Fibroblast of lung (primary cell): ENCODE results near the gene ANO1. TPM values are rescaled to one million over a fixed set of nuclear protein-coding genes. Genes with fewer than 3 reads are reported as not detected.

Experiments used
- DNase-seq, 2 donors: peaks; one replicate each; pipeline versions ENCODE4 v3.0.0 to v3.0.0-alpha.2; 2010; ENCODE audit warnings: low read depth in 2 of 2
- H2AFZ ChIP-seq: 2 replicates; pipeline ENCODE4 v1.5.1; 2012; ENCODE audit warnings: low read length, control low read depth, inconsistent platforms
- H3K27ac ChIP-seq: 2 replicates; pipeline ENCODE4 v1.5.1; 2011; ENCODE audit warnings: low read length, control low read depth; ENCODE audit not compliant: insufficient read depth
- H3K27me3 ChIP-seq: 2 replicates; pipeline ENCODE4 v1.5.1; 2011; ENCODE audit warnings: mild to moderate bottlenecking, low read length; ENCODE audit not compliant: control insufficient read depth, insufficient read depth
- H3K36me3 ChIP-seq: 2 replicates; pipeline ENCODE4 v1.5.1; 2011; ENCODE audit warnings: low read length; ENCODE audit not compliant: control insufficient read depth, insufficient read depth
- H3K4me1 ChIP-seq: 2 replicates; pipeline ENCODE4 v1.5.1; 2011; ENCODE audit warnings: low read length; ENCODE audit not compliant: control insufficient read depth, insufficient read depth; ENCODE audit errors: extremely low read depth
- H3K4me2 ChIP-seq: 2 replicates; pipeline ENCODE4 v1.5.1; 2011; ENCODE audit warnings: low read length, control low read depth; ENCODE audit not compliant: insufficient read depth; ENCODE audit errors: extremely low read depth
- H3K4me3 ChIP-seq, 4 experiments: fragments of 200-600 bp in 1 of 4; sonication (generic) in 1 of 4; replicated peaks in 1 of 4; 2 replicates each; pipeline ENCODE4 v1.5.1; 2011 to 2016; ENCODE audit warnings: low read length in 4 of 4, low read depth in 3 of 4, mild to moderate bottlenecking in 3 of 4, control low read depth in 2 of 4, inconsistent platforms in 1 of 4, mixed read lengths in 1 of 4; ENCODE audit not compliant: insufficient read depth in 1 of 4; ENCODE audit errors: control extremely low read depth in 1 of 4
- H3K79me2 ChIP-seq: 2 replicates; pipeline ENCODE4 v1.5.1; 2012; ENCODE audit warnings: mild to moderate bottlenecking, low read length, inconsistent platforms; ENCODE audit not compliant: control insufficient read depth, insufficient read depth
- H3K9ac ChIP-seq: 2 replicates; pipeline ENCODE4 v1.5.1; 2011; ENCODE audit warnings: mild to moderate bottlenecking, low read length, control low read depth; ENCODE audit not compliant: insufficient read depth
- H3K9me3 ChIP-seq: 2 replicates; pipeline ENCODE4 v1.5.1; 2012; ENCODE audit warnings: low read depth, low read length; ENCODE audit not compliant: control insufficient read depth, insufficient read depth
- H4K20me1 ChIP-seq: 2 replicates; pipeline ENCODE4 v1.5.1; 2011; ENCODE audit warnings: low read length; ENCODE audit not compliant: control insufficient read depth, insufficient read depth; ENCODE audit errors: extremely low read depth
- EZH2 ChIP-seq: IDR thresholded peaks from 2 replicates; pipeline ENCODE4 v1.5.1; 2012; ENCODE audit warnings: low read length, control low read depth, mild to moderate bottlenecking; ENCODE audit errors: missing control alignments
- polyA plus RNA-seq, 2 donors: library from polyadenylated mRNA; depleted of rRNA in 1 of 2; stranded (reverse) in 1 of 2; unstranded in 1 of 2; fragments of >200 nt; gene quantifications; 2 replicates each; pipeline ENCODE4 v1.2.1, GENCODE V29; 2011 to 2012; ENCODE audit warnings: missing spikeins in 1 of 2
- total RNA-seq: library from RNA; depleted of rRNA; stranded (reverse); fragments of >200 nt; gene quantifications from 2 replicates; pipeline ENCODE4 v1.2.1, GENCODE V29; 2014
- TF ChIP-seq, protein P1 (sequence below), 2 donors: IDR thresholded peaks in 1 of 2; conservative IDR thresholded peaks in 1 of 2; 1 replicate in 1 of 2; 2 replicates in 1 of 2; pipeline ENCODE4 v1.5.1; 2011 to 2012; ENCODE audit warnings: low read length in 2 of 2, control low read depth in 1 of 2, inconsistent platforms in 1 of 2, low read depth in 1 of 2, mild to moderate bottlenecking in 1 of 2

The ANO1 gene
- total and polyA plus RNA-seq, 2 donors (not counting 1 experiment from before 2014, with no cell fraction given), result 0.99 to 4.1 TPM

DNA sequence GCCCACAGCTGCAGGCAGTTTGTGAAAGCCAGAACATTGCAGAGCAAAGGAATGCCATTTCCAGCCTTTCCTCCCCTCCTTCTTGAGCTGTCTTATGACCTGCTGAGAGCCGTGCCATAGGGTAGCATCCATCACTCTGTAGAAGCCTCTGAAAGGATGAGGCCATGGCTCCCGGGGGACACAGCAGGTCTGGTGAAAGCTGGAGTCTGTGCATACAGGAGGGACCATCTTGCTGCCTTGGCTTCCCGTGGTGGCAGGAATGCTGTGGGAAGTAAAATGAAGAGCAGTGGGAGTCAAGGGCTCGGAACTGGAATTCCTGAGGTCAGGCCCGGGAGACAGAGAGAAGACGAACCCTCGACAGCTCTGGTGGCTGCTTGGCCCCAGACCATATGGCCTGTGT lies 30.9 kb downstream of the ANO1 start:
- Histone ChIP-seq H3K36me3 (no peaks in the 10 kb centered on the region), H3K9me3 (no peaks in the 10 kb centered on the region), H2AFZ (no peak overlapping the region), H3K4me2 (no peak overlapping the region), H3K79me2 (no peaks in the 10 kb centered on the region), H3K4me1 (peaks cover 2% of the 10 kb centered on the region), H3K27me3 (no peaks in the 10 kb centered on the region), H3K27ac (no peak overlapping the region), H3K9ac (no peak overlapping the region), H4K20me1 (no peaks in the 10 kb centered on the region), H3K4me3 (no peak overlapping the region)
- peak in 1 of 2 donors; percentile 65 for DNase-seq
- TF ChIP-seq, protein P1, sequence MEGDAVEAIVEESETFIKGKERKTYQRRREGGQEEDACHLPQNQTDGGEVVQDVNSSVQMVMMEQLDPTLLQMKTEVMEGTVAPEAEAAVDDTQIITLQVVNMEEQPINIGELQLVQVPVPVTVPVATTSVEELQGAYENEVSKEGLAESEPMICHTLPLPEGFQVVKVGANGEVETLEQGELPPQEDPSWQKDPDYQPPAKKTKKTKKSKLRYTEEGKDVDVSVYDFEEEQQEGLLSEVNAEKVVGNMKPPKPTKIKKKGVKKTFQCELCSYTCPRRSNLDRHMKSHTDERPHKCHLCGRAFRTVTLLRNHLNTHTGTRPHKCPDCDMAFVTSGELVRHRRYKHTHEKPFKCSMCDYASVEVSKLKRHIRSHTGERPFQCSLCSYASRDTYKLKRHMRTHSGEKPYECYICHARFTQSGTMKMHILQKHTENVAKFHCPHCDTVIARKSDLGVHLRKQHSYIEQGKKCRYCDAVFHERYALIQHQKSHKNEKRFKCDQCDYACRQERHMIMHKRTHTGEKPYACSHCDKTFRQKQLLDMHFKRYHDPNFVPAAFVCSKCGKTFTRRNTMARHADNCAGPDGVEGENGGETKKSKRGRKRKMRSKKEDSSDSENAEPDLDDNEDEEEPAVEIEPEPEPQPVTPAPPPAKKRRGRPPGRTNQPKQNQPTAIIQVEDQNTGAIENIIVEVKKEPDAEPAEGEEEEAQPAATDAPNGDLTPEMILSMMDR (conservative IDR thresholded peaks at IDR 0.05 in 1 of 2, IDR thresholded peaks at IDR 0.05 in 1 of 2; ENCODE audit: low read depth in 1 of 2, low read length in 2 of 2), result no peak
- no peak for TF ChIP-seq EZH2

DNA sequence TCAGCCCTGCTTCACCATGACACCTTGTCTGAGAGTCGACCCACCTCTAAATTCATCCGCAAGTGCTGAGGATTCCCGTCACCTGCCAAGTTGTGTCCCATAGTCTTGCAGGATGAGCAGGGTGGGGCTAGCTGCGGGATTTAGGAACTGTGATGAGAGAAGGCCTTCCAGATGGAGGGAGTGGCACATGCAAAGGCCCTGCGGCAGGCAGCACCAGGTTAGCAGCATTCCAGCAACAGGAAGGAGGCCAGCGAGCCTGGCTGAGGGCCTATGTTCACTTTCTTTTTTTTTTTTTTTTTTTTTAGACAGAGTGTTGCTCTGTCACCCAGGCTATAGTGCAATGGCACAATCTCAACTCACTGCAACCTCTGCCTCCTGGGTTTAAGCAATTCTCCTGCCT lies 31.8 kb downstream of the ANO1 start:
- DNase-seq, result no peak
- Histone ChIP-seq H2AFZ (no peak overlapping the region), H3K9ac (no peak overlapping the region), H3K9me3 (no peaks in the 10 kb centered on the region), H3K4me1 (peaks cover 2% of the 10 kb centered on the region), H3K79me2 (no peaks in the 10 kb centered on the region), H3K27ac (no peak overlapping the region), H3K4me2 (no peak overlapping the region), H3K4me3 (no peak overlapping the region), H3K27me3 (no peaks in the 10 kb centered on the region), H3K36me3 (no peaks in the 10 kb centered on the region), H4K20me1 (no peaks in the 10 kb centered on the region)
- TF ChIP-seq EZH2, result no peak
- TF ChIP-seq, protein P1 (conservative IDR thresholded peaks at IDR 0.05 in 1 of 2, IDR thresholded peaks at IDR 0.05 in 1 of 2; ENCODE audit: low read depth in 1 of 2, low read length in 2 of 2), result no peak

DNA sequence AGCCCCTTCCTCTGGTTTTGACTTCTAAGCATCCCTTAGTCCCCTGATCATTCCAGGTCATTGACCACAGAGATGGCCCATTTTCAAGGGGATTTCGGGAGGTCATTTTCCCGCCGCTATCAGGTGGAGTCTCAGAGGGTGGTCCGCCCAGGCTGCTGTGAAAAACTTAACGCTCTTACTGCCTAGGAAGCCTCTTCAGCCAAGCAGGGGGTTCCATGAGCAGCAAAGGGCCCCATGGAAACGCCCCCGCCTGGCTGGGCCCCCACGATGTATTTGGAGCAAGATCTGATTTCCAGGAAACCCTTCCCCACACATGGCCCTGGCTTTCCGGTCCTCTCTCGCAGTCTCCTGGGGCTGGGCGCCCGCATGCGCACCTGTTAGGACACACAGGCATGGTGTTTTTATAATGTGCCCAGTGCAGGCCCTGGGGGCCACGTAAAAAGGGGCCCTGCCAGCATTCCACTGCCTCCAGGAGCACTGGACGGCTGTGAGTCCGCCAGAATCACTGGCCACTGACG lies 32.5 kb downstream of the ANO1 start:
- Histone ChIP-seq H3K4me2 (no peak overlapping the region), H3K79me2 (no peaks in the 10 kb centered on the region), H3K9me3 (no peaks in the 10 kb centered on the region), H3K9ac (no peak overlapping the region), H3K4me1 (peaks cover 2% of the 10 kb centered on the region), H4K20me1 (no peaks in the 10 kb centered on the region), H3K27ac (no peak overlapping the region), H3K4me3 (no peak overlapping the region), H2AFZ (no peak overlapping the region), H3K36me3 (no peaks in the 10 kb centered on the region), H3K27me3 (no peaks in the 10 kb centered on the region)
- no peak for DNase-seq
- TF ChIP-seq, protein P1 (conservative IDR thresholded peaks at IDR 0.05 in 1 of 2, IDR thresholded peaks at IDR 0.05 in 1 of 2; ENCODE audit: low read depth in 1 of 2, low read length in 2 of 2), result no peak
